B cell (primary cell): ENCODE measurements around the gene KLRC3. TPM values are rescaled to one million over a fixed set of nuclear protein-coding genes. Genes with fewer than 3 reads are reported as not detected.

ENCODE experiments used
- ATAC-seq: fragments of 200-7000 bp; cut with Tn5 transposase; one replicate; pipeline ENCODE4 v1.10.0; 2021; ENCODE audit warnings: low read depth, mild to moderate bottlenecking, moderate number of reproducible peaks, moderate library complexity
- CTCF ChIA-PET: fragments of 350-600 bp; sonication (Branson Sonifier 250); formaldehyde crosslinking; loops from one replicate; lab custom pipeline; 2021; ENCODE audit warnings: antibody characterized with exemption, inconsistent platforms; lab: Charles Lee
- POLR2A ChIA-PET: fragments of 350-600 bp; sonication (Branson Sonifier 250); formaldehyde crosslinking; loops from one replicate; lab custom pipeline; 2021; ENCODE audit warnings: antibody characterized with exemption; lab: Charles Lee
- DNase-seq: peaks from one replicate; pipeline ENCODE4 v3.0.0; 2013
- H2AFZ ChIP-seq: 2 replicates; pipeline ENCODE4 v1.6.1; 2012; ENCODE audit warnings: mild to moderate bottlenecking, low read depth, low read length; ENCODE audit not compliant: insufficient read depth, poor library complexity, severe bottlenecking
- H3K27ac ChIP-seq, 2 donors: 1 replicate in 1 of 2; 2 replicates in 1 of 2; pipeline ENCODE4 v1.5.1; 2012 to 2013; ENCODE audit warnings: low read length in 2 of 2, mild to moderate bottlenecking in 2 of 2, moderate library complexity in 1 of 2
- H3K27me3 ChIP-seq, 4 experiments: fragments of 200-600 bp in 1 of 4; sonication (generic) in 1 of 4; replicated peaks in 1 of 4; 1 replicate in 2 of 4; 2 replicates in 2 of 4; pipeline versions ENCODE4 v1.6.1 to v1.7.0; 2013 to 2016; ENCODE audit warnings: low read length in 3 of 4, mild to moderate bottlenecking in 2 of 4, mixed read lengths in 1 of 4, moderate library complexity in 1 of 4; ENCODE audit not compliant: insufficient read depth in 4 of 4, control insufficient read depth in 3 of 4; ENCODE audit errors: control extremely low read depth in 1 of 4
- H3K36me3 ChIP-seq, 2 experiments: replicated peaks in 1 of 2; 1 replicate in 1 of 2; 2 replicates in 1 of 2; pipeline versions ENCODE4 v1.6.1 to v1.7.1; 2013; ENCODE audit warnings: low read length in 1 of 2; ENCODE audit not compliant: insufficient read depth in 2 of 2, control insufficient read depth in 1 of 2; ENCODE audit errors: control extremely low read depth in 1 of 2, extremely low read depth in 1 of 2
- H3K4me1 ChIP-seq, 2 donors: fragments of 200-600 bp in 1 of 2; sonication (generic) in 1 of 2; 1 replicate in 1 of 2; 2 replicates in 1 of 2; pipeline versions ENCODE4 v1.5.1 to v1.6.1; 2013 to 2017; ENCODE audit warnings: low read length in 2 of 2; ENCODE audit not compliant: control insufficient read depth in 2 of 2, insufficient read depth in 2 of 2
- H3K4me2 ChIP-seq: replicated peaks from 2 replicates; pipeline ENCODE3; 2012; ENCODE audit warnings: mild to moderate bottlenecking, low read depth, low read length; ENCODE audit not compliant: poor library complexity, severe bottlenecking
- H3K4me3 ChIP-seq, 5 experiments: fragments of 200-600 bp in 1 of 5; sonication (generic) in 1 of 5; 1 replicate in 3 of 5; 2 replicates in 2 of 5; pipeline versions ENCODE4 v1.5.1 to v1.7.0; 2011 to 2016; ENCODE audit warnings: low read length in 4 of 5, mild to moderate bottlenecking in 4 of 5, low read depth in 2 of 5, control low read depth in 1 of 5, moderate library complexity in 1 of 5; ENCODE audit not compliant: insufficient read depth in 1 of 5; ENCODE audit errors: control extremely low read depth in 1 of 5, extremely low read depth in 1 of 5
- H3K79me2 ChIP-seq: fragments of 200-600 bp; sonication (generic); one replicate; pipeline ENCODE4 v1.6.0; 2016; ENCODE audit warnings: low read length; ENCODE audit not compliant: control insufficient read depth, insufficient read depth
- H3K9ac ChIP-seq: fragments of 200-600 bp; sonication (generic); 2 replicates; pipeline ENCODE4 v1.6.1; 2017; ENCODE audit warnings: mild to moderate bottlenecking, low read length, moderate library complexity
- H3K9me3 ChIP-seq, 3 donors: one replicate each; pipeline versions ENCODE4 v1.6.1 to v1.7.1; 2013; ENCODE audit warnings: low read length in 2 of 3; ENCODE audit not compliant: control insufficient read depth in 2 of 3, insufficient read depth in 1 of 3; ENCODE audit errors: control extremely low read depth in 1 of 3
- H4K20me1 ChIP-seq: 2 replicates; pipeline ENCODE4 v1.6.0; 2012; ENCODE audit warnings: mild to moderate bottlenecking, low read length; ENCODE audit not compliant: insufficient read depth, control insufficient read depth, poor library complexity, severe bottlenecking
- H3K27ac Mint-ChIP-seq: one replicate; pipeline ENCODE4 v1.8.0; 2021; ENCODE audit warnings: mixed read lengths
- H3K27me3 Mint-ChIP-seq: one replicate; pipeline ENCODE4 v1.8.0; 2021; ENCODE audit warnings: mixed read lengths
- H3K4me1 Mint-ChIP-seq: one replicate; pipeline ENCODE4 v1.8.0; 2021; ENCODE audit warnings: mixed read lengths
- H3K4me3 Mint-ChIP-seq: one replicate; pipeline ENCODE4 v1.8.0; 2021; ENCODE audit warnings: mixed read lengths
- H3K9me3 Mint-ChIP-seq: one replicate; pipeline ENCODE4 v1.8.0; 2022; ENCODE audit warnings: mixed read lengths; ENCODE audit not compliant: insufficient read depth
- EZH2 ChIP-seq: IDR thresholded peaks from 2 replicates; pipeline ENCODE4 v1.6.1; 2012; ENCODE audit warnings: borderline replicate concordance, low read depth, mild to moderate bottlenecking, moderate library complexity, low read length; ENCODE audit not compliant: insufficient read depth, poor library complexity, severe bottlenecking
- WGBS: methylation state at CpG from one replicate; pipeline ENCODE4 v1.1.5; 2013; ENCODE audit warnings: missing lambda C conversion rate; ENCODE audit not compliant: insufficient coverage; 5-methylcytosine and 5-hydroxymethylcytosine counted together
- intact Hi-C: fragments of 100-400 bp; cut with micrococcal nuclease; formaldehyde crosslinking; loops from one replicate; pipeline ENCODE4 v1.10.0; 2022
- polyA plus RNA-seq: library from polyadenylated mRNA; depleted of rRNA; stranded (reverse); fragments of >200 nt; gene quantifications from 2 replicates; pipeline ENCODE4 v1.2.3, GENCODE V29; 2012
- total RNA-seq, 2 donors: library from RNA; stranded (reverse); fragments of 120-200 nt in 1 of 2; gene quantifications; 1 replicate in 1 of 2; 2 replicates in 1 of 2; pipeline versions ENCODE4 v1.2.3 to v1.2.4, GENCODE V29; 2013 to 2022
- TF ChIP-seq, protein P1 (sequence below): fragments of 200-600 bp; IDR thresholded peaks from one replicate; pipeline ENCODE4 v1.8.0; 2022; ENCODE audit warnings: antibody characterized with exemption, mild to moderate bottlenecking

KLRC3 gene
- total and polyA plus RNA-seq, 2 donors (not counting 1 experiment from before 2014, with no cell fraction given): not detected

DNA sequence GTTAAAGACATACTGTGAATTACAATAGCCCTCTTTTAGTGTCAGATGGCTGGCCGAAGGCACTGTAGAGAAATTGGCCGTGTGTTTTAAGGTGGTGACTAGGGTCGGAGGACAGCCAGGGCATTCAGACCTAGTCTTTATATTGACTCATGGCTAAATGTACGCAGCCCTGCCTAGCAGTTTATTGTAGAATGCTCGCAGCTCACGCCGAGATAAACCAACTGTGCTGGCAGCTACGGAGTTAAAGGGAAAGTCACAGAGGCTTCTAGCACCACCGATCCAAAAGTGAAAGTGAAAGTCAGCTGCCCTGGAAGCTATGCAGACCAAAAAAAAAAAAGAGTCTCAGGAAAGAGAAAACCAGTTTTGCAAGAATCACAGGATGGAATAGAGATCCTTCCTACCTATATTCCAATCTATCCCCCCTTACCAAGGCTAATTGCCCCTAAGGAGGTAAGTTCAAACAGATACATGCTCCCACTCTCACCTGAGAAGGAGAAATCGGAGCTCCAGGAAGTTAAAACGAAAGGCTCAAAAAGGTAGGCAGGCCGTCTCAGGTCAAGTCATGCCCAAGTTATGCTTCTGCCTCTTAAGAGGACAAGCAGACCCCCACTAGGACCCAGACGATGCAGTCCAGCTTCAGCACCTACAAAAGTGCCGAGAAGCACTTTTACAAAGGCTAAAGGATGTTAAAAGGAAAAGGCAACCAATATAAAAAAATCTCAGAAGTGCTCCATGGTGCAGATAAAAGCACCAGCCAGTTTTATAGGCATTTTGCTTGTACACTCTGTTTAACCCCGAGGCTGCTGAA, 55.4 kb downstream of the KLRC3 start:
- no peaks in the 10 kb centered on the region for H3K36me3 ChIP-seq
- no peak for TF ChIP-seq EZH2
- TF ChIP-seq, protein P1, sequence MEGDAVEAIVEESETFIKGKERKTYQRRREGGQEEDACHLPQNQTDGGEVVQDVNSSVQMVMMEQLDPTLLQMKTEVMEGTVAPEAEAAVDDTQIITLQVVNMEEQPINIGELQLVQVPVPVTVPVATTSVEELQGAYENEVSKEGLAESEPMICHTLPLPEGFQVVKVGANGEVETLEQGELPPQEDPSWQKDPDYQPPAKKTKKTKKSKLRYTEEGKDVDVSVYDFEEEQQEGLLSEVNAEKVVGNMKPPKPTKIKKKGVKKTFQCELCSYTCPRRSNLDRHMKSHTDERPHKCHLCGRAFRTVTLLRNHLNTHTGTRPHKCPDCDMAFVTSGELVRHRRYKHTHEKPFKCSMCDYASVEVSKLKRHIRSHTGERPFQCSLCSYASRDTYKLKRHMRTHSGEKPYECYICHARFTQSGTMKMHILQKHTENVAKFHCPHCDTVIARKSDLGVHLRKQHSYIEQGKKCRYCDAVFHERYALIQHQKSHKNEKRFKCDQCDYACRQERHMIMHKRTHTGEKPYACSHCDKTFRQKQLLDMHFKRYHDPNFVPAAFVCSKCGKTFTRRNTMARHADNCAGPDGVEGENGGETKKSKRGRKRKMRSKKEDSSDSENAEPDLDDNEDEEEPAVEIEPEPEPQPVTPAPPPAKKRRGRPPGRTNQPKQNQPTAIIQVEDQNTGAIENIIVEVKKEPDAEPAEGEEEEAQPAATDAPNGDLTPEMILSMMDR: no peak
- DNase-seq (peak; percentile 87), ATAC-seq (peak; percentile 73)
- peaks cover 5% of the 10 kb centered on the region for H3K79me2 ChIP-seq
- no peaks in the 10 kb centered on the region for H3K27me3 ChIP-seq
- no peak overlapping the region for H3K4me3 Mint-ChIP-seq
- peaks cover 0 to 4% (median 0%) of the 10 kb centered on the region in 3 donors for H3K9me3 ChIP-seq
- intact Hi-C loops: loop anchor here (1.0 to 2.0 kb wide), 3 partner anchors 152 to 806 kb away; partner anchors contain the start of genes GABARAPL1, MAGOHB and SMIM10L1
- no peaks in the 10 kb centered on the region for H4K20me1 ChIP-seq
- peak overlapping the region; percentile 89 for H3K9ac ChIP-seq
- H3K4me1 Mint-ChIP-seq: peaks cover 2% of the 10 kb centered on the region
- H3K4me1 ChIP-seq: peaks cover 32 to 46% of the 10 kb centered on the region in 2 donors
- no peaks in the 10 kb centered on the region for H3K27me3 Mint-ChIP-seq
- 2% methylated on average over 13 of the region's 15 CpGs for WGBS
- POLR2A ChIA-PET: interaction anchor here (0.6 to 1.3 kb wide), 2 partner anchors 48 to 248 kb away, joined by 3 read pairs; partner anchors contain the start of gene MAGOHB
- peak overlapping the region; percentile 91 for H3K4me2 ChIP-seq
- peak overlapping the region; percentile 72 to 98 (median 95) for H3K4me3 ChIP-seq
- no peaks in the 10 kb centered on the region for H3K9me3 Mint-ChIP-seq
- H3K27ac ChIP-seq: peak overlapping the region; percentile 91 to 93
- no peak overlapping the region for H3K27ac Mint-ChIP-seq
- CTCF ChIA-PET: interaction anchor here (0.8 to 1.9 kb wide), 4 partner anchors 127 to 212 kb away, joined by 3 to 11 read pairs (median 3); no protein-coding TSS in a partner anchor
- peak overlapping the region; percentile 99 for H2AFZ ChIP-seq
